K562 (cell line): ENCODE measurements around the gene GPX7.

Experiments
- POLR2A ChIP-seq: fragments of 450-650 bp; conservative IDR thresholded peaks from 2 replicates; pipeline ENCODE4 v1.6.1; 2016
- RBM25 ChIP-seq: fragments of 200-400 bp; formaldehyde crosslinking; IDR thresholded peaks from 2 replicates; pipeline ENCODE4 v1.6.1; 2018; ENCODE audit warnings: low read length, low read depth, moderate library complexity; ENCODE audit not compliant: severe bottlenecking
- TF ChIP-seq, protein P1 (sequence below): fragments of 250-450 bp; sonication (Bioruptor Pico); IDR thresholded peaks from 2 replicates; pipeline ENCODE4 v1.8.0; 2022; ENCODE audit warnings: moderate library complexity, mild to moderate bottlenecking, inconsistent platforms
- TF ChIP-seq, protein P2 (sequence below): fragments of 150-350 bp; conservative IDR thresholded peaks from 2 replicates; pipeline ENCODE4 v1.6.1; 2014; ENCODE audit warnings: low read length
- TF ChIP-seq, protein P3 (sequence below): sonication (generic); formaldehyde crosslinking; IDR thresholded peaks from 2 replicates; pipeline ENCODE4 v1.8.0; 2023; ENCODE audit warnings: missing genetic modification reagents, mild to moderate bottlenecking, borderline replicate concordance
- TF ChIP-seq, protein P4 (sequence below): fragments of 450-650 bp; IDR thresholded peaks from 2 replicates; pipeline ENCODE4 v1.6.1; 2018; ENCODE audit not compliant: partially characterized antibody

DNA sequence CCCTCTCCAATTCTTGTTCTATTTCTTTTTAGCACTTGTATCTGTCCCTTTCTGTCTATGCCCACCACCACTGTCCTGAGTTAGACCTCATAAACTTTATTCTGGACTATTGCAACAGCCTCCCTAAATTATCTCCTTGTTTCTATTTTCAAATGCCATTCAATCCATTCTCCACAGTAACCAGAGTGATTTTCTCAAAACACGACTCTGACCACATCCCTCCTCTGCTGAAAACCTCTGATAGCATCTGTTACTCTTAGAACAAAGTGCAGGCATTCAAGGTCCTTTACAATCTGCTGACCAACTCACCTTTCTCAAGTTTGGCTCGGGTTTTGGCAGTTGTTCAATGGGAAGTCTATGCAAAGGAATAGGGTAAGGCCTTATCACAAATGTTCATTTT is 22.8 kb upstream of the GPX7 start:
- TF ChIP-seq POLR2A (no peak), RBM25 (no peak)
- TF ChIP-seq, protein P1, sequence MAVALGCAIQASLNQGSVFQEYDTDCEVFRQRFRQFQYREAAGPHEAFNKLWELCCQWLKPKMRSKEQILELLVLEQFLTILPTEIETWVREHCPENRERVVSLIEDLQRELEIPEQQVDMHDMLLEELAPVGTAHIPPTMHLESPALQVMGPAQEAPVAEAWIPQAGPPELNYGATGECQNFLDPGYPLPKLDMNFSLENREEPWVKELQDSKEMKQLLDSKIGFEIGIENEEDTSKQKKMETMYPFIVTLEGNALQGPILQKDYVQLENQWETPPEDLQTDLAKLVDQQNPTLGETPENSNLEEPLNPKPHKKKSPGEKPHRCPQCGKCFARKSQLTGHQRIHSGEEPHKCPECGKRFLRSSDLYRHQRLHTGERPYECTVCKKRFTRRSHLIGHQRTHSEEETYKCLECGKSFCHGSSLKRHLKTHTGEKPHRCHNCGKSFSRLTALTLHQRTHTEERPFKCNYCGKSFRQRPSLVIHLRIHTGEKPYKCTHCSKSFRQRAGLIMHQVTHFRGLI (CRISPR knock-in tag): no peak
- TF ChIP-seq, protein P2, sequence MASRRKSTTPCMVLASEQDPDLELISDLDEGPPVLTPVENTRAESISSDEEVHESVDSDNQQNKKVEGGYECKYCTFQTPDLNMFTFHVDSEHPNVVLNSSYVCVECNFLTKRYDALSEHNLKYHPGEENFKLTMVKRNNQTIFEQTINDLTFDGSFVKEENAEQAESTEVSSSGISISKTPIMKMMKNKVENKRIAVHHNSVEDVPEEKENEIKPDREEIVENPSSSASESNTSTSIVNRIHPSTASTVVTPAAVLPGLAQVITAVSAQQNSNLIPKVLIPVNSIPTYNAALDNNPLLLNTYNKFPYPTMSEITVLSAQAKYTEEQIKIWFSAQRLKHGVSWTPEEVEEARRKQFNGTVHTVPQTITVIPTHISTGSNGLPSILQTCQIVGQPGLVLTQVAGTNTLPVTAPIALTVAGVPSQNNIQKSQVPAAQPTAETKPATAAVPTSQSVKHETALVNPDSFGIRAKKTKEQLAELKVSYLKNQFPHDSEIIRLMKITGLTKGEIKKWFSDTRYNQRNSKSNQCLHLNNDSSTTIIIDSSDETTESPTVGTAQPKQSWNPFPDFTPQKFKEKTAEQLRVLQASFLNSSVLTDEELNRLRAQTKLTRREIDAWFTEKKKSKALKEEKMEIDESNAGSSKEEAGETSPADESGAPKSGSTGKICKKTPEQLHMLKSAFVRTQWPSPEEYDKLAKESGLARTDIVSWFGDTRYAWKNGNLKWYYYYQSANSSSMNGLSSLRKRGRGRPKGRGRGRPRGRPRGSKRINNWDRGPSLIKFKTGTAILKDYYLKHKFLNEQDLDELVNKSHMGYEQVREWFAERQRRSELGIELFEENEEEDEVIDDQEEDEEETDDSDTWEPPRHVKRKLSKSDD: no peak
- TF ChIP-seq, protein P3, sequence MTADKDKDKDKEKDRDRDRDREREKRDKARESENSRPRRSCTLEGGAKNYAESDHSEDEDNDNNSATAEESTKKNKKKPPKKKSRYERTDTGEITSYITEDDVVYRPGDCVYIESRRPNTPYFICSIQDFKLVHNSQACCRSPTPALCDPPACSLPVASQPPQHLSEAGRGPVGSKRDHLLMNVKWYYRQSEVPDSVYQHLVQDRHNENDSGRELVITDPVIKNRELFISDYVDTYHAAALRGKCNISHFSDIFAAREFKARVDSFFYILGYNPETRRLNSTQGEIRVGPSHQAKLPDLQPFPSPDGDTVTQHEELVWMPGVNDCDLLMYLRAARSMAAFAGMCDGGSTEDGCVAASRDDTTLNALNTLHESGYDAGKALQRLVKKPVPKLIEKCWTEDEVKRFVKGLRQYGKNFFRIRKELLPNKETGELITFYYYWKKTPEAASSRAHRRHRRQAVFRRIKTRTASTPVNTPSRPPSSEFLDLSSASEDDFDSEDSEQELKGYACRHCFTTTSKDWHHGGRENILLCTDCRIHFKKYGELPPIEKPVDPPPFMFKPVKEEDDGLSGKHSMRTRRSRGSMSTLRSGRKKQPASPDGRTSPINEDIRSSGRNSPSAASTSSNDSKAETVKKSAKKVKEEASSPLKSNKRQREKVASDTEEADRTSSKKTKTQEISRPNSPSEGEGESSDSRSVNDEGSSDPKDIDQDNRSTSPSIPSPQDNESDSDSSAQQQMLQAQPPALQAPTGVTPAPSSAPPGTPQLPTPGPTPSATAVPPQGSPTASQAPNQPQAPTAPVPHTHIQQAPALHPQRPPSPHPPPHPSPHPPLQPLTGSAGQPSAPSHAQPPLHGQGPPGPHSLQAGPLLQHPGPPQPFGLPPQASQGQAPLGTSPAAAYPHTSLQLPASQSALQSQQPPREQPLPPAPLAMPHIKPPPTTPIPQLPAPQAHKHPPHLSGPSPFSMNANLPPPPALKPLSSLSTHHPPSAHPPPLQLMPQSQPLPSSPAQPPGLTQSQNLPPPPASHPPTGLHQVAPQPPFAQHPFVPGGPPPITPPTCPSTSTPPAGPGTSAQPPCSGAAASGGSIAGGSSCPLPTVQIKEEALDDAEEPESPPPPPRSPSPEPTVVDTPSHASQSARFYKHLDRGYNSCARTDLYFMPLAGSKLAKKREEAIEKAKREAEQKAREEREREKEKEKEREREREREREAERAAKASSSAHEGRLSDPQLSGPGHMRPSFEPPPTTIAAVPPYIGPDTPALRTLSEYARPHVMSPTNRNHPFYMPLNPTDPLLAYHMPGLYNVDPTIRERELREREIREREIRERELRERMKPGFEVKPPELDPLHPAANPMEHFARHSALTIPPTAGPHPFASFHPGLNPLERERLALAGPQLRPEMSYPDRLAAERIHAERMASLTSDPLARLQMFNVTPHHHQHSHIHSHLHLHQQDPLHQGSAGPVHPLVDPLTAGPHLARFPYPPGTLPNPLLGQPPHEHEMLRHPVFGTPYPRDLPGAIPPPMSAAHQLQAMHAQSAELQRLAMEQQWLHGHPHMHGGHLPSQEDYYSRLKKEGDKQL (CRISPR knock-in tag): no peak
- TF ChIP-seq, protein P4, sequence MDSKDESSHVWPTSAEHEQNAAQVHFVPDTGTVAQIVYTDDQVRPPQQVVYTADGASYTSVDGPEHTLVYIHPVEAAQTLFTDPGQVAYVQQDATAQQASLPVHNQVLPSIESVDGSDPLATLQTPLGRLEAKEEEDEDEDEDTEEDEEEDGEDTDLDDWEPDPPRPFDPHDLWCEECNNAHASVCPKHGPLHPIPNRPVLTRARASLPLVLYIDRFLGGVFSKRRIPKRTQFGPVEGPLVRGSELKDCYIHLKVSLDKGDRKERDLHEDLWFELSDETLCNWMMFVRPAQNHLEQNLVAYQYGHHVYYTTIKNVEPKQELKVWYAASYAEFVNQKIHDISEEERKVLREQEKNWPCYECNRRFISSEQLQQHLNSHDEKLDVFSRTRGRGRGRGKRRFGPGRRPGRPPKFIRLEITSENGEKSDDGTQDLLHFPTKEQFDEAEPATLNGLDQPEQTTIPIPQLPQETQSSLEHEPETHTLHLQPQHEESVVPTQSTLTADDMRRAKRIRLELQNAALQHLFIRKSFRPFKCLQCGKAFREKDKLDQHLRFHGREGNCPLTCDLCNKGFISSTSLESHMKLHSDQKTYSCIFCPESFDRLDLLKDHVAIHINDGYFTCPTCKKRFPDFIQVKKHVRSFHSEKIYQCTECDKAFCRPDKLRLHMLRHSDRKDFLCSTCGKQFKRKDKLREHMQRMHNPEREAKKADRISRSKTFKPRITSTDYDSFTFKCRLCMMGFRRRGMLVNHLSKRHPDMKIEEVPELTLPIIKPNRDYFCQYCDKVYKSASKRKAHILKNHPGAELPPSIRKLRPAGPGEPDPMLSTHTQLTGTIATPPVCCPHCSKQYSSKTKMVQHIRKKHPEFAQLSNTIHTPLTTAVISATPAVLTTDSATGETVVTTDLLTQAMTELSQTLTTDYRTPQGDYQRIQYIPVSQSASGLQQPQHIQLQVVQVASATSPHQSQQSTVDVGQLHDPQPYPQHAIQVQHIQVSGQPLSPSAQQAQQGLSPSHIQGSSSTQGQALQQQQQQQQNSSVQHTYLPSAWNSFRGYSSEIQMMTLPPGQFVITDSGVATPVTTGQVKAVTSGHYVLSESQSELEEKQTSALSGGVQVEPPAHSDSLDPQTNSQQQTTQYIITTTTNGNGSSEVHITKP: no peak
